ENCODE measurements around the gene IL10. TPM values are rescaled to one million over a fixed set of nuclear protein-coding genes. Genes with fewer than 3 reads are reported as not detected.

The IL10 gene
- total RNA-seq, 2 donors from 2014 or later, result 0.93 to 3.1 TPM

DNA sequence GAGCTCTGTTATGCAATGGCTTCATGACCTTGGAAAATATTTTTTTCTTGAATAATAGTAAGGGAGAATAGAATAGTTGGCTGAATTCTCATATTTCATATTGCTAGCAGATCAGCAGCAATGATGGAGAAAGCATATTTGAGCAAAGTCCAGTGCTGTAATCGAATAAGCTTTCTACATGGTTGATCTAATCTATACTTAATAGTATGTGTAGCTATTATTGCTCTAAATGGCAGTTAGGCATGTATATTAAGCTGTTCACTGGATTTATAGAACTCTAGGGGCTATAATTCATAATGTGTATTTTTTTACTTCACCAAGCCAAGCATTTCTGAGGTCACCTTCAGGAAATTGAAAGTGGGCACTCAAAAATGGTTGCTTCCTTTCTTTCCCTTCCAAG, 11.7 kb downstream of the IL10 start:
- Histone ChIP-seq H3K9me3 (no peaks in the 10 kb centered on the region), H3K4me3 (no peak overlapping the region), H3K27me3 (no peaks in the 10 kb centered on the region), H3K36me3 (no peaks in the 10 kb centered on the region), H3K27ac (no peak overlapping the region), H3K4me1 (no peaks in the 10 kb centered on the region)
- no peak for DNase-seq (ENCODE audit: low spot score)
- TF ChIP-seq, protein P1, sequence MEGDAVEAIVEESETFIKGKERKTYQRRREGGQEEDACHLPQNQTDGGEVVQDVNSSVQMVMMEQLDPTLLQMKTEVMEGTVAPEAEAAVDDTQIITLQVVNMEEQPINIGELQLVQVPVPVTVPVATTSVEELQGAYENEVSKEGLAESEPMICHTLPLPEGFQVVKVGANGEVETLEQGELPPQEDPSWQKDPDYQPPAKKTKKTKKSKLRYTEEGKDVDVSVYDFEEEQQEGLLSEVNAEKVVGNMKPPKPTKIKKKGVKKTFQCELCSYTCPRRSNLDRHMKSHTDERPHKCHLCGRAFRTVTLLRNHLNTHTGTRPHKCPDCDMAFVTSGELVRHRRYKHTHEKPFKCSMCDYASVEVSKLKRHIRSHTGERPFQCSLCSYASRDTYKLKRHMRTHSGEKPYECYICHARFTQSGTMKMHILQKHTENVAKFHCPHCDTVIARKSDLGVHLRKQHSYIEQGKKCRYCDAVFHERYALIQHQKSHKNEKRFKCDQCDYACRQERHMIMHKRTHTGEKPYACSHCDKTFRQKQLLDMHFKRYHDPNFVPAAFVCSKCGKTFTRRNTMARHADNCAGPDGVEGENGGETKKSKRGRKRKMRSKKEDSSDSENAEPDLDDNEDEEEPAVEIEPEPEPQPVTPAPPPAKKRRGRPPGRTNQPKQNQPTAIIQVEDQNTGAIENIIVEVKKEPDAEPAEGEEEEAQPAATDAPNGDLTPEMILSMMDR (IDR thresholded peaks at IDR 0.05), result no peak

DNA sequence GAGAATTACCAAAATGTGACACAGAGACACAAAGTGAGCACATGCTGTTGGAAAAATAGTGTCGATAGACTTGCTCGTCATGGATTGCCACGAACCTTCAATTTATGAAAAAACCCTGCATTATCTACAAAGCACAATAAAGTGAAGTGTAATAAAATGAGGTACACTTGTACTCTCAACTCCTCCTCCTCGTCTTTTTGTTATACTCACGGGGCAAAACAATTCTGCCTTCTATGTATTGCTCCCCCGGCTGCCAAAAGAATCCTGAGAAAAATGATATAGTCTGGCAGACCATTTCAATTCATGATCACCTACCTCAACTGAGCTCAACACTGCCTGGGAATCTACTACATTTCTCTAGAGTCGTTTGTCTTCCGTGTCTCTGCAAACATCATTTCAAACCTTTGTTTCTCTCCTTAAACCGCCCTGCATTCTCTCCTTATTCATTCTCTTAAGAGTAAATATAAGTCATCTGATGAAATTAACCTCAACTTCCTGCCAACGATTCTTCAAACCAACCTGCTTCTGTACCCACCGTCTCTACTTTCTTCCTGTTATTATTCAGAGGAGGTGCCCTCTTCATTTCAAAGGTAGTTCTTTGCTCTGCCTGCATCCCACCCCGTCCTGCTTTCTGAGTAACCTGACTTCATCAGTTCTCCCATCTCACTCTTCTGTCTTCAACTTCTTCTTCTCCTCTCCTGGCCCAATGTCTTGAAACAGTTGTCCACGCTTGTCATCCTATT, 14.6 kb downstream of the IL10 start:
- Histone ChIP-seq H3K27ac (no peak overlapping the region), H3K36me3 (no peaks in the 10 kb centered on the region), H3K4me3 (no peak overlapping the region), H3K4me1 (no peaks in the 10 kb centered on the region), H3K27me3 (no peaks in the 10 kb centered on the region), H3K9me3 (no peaks in the 10 kb centered on the region)
- no peak for DNase-seq (ENCODE audit: low spot score)
- TF ChIP-seq, protein P1 (IDR thresholded peaks at IDR 0.05), result no peak

DNA sequence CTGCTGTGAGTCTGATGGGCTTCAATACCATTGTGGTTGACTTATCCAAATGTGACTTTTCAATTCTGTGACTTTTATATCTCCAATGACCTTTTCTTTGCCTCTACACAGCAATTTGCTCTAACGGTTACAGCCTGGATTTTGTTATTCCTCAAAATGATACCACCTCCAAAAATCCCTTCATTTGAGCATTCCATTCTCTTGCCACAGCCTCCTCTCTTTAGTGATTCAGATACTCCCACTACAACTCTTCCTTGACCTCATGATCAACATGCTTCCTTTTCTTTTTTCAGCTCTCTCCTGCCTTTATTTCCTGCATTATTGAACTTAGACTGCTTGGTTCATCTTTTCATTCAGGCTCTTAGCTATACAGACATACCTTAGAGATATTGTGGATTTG, 18.3 kb downstream of the IL10 start:
- TF ChIP-seq, protein P1 (IDR thresholded peaks at IDR 0.05), result no peak
- Histone ChIP-seq H3K27ac (no peak overlapping the region), H3K27me3 (no peaks in the 10 kb centered on the region), H3K36me3 (no peaks in the 10 kb centered on the region), H3K4me1 (no peaks in the 10 kb centered on the region), H3K4me3 (no peak overlapping the region), H3K9me3 (no peaks in the 10 kb centered on the region)
- DNase-seq (ENCODE audit: low spot score), result no peak

DNA sequence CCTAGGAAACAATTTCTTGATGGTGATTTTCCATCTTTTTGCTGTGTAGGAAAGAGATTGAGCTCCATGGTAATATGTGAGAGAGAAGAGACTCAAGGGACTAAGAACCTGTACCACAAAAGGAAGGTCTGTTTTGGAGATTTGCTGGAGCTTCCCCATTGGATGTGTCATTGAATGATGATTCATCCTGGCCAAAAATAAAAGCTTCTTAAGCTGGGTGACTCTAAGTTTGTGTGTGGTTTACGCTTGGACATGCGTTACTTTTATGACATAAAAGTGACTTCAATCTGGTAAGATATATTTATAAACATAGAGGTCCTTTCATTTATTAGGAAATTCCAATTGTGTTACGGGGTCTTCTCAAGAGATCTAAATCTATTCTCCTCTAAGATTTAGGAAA, 19.2 kb downstream of the IL10 start:
- TF ChIP-seq, protein P1 (IDR thresholded peaks at IDR 0.05), result no peak

DNA sequence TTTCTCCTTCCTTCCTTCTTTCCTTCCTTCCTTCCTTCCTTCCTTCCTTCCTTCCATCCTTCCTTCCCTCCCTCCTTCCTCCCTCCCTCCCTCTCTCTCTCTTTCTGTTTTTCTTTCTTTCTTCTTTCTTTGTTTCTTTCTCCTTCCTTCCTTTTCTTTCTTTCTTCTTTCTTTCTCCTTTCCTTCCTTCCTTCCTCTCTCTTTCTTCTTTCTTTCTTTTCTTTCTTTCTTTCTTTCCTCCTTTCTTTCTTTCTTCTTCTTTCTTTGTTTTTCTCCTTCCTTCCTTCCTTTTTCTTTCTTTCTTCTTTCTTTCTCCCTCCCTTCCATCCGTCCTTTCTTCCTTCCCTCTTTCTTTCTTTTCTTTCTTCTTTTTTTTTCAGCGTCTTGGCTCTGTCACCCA, 19.8 kb downstream of the IL10 start:
- no peaks in the 10 kb centered on the region for H3K27me3 ChIP-seq
- no peaks in the 10 kb centered on the region for H3K36me3 ChIP-seq
- TF ChIP-seq, protein P1 (IDR thresholded peaks at IDR 0.05), result no peak
- DNase-seq (ENCODE audit: low spot score), result no peak
- no peak overlapping the region for H3K4me3 ChIP-seq
- no peak overlapping the region for H3K27ac ChIP-seq
- no peaks in the 10 kb centered on the region for H3K4me1 ChIP-seq
- no peaks in the 10 kb centered on the region for H3K9me3 ChIP-seq

More for the DNA sequence above, 19.2 kb downstream of the IL10 start:
- Histone ChIP-seq H3K27me3 (no peaks in the 10 kb centered on the region), H3K4me3 (no peak overlapping the region), H3K4me1 (no peaks in the 10 kb centered on the region), H3K9me3 (no peaks in the 10 kb centered on the region), H3K36me3 (no peaks in the 10 kb centered on the region), H3K27ac (no peak overlapping the region)
- DNase-seq (ENCODE audit: low spot score), result no peak

GRCh38 chr1:206751891-206752290, 20.4 kb downstream of the IL10 start:
- Histone ChIP-seq H3K4me1 (no peaks in the 10 kb centered on the region), H3K9me3 (no peaks in the 10 kb centered on the region), H3K4me3 (no peak overlapping the region), H3K36me3 (no peaks in the 10 kb centered on the region), H3K27me3 (no peaks in the 10 kb centered on the region), H3K27ac (no peak overlapping the region)
- DNase-seq (ENCODE audit: low spot score), result no peak
- TF ChIP-seq, protein P1 (IDR thresholded peaks at IDR 0.05), result no peak

Measured in right atrium auricular region (tissue), 2 donors.